AG04449 (cell line): Measurements from ENCODE around the gene CCDC28B.

Source experiments
- CTCF ChIA-PET: fragments of 350-600 bp; formaldehyde crosslinking; extraction: SDS; loops from one replicate; lab custom pipeline; 2021; ENCODE audit warnings: antibody characterized with exemption; lab: Yijun Ruan, JAX
- POLR2A ChIA-PET: fragments of 400-600, 350-600 bp; formaldehyde crosslinking; extraction: SDS; loops from one replicate; lab custom pipeline; 2020; ENCODE audit warnings: antibody characterized with exemption, inconsistent platforms; lab: Yijun Ruan, JAX
- DNase-seq: peaks from one replicate; pipeline ENCODE4 v3.0.0-alpha.2; 2010; ENCODE audit warnings: low read depth, low spot score
- H3K4me3 ChIP-seq: 2 replicates; pipeline ENCODE4 v1.5.1; 2011; ENCODE audit warnings: low read depth, mild to moderate bottlenecking, control low read depth, low read length
- TF ChIP-seq, protein P1 (sequence below): IDR thresholded peaks from one replicate; pipeline ENCODE4 v1.5.1; 2011; ENCODE audit warnings: mild to moderate bottlenecking, moderate library complexity, low read length, control low read depth, inconsistent platforms; ENCODE audit not compliant: insufficient read depth; ENCODE audit errors: missing control alignments

The CCDC28B gene

DNA sequence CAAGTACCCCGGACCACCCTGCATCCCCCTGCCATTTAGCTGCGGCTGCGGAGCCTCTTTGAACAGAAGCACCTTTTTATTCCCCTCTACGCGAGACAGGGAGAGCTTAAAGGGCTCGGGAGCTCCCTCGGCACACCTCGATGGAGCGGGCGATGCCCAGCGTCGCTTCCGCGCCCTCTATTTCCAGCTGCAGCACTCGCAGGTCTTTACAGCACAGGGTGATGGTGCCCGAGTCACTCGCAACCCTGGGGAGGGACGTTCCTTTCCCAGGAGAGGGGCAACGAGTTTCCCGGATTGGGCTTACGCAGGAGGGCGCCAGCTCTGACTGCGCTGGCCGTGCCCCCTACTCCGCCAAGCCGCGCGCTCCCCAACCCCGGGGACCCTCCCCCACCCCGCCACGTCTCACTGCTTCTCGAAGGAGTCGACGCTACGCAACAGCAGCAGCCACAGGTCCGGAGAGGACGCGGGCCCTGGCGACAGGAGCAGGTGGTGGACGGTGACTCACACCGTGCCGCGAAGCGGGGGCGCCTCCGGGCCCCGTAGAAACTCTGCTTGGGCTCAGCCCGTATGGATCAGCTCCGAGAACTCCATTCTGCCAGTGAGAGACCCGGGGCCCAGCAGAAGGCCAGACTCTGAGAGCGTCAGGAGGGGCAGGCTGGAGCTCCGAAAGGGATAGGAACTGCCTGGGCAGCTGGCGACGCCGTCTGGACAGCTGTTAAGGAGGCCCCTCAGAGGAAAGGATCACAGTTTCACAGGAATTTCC lies 40.8 kb downstream of the CCDC28B start:
- TF ChIP-seq, protein P1, sequence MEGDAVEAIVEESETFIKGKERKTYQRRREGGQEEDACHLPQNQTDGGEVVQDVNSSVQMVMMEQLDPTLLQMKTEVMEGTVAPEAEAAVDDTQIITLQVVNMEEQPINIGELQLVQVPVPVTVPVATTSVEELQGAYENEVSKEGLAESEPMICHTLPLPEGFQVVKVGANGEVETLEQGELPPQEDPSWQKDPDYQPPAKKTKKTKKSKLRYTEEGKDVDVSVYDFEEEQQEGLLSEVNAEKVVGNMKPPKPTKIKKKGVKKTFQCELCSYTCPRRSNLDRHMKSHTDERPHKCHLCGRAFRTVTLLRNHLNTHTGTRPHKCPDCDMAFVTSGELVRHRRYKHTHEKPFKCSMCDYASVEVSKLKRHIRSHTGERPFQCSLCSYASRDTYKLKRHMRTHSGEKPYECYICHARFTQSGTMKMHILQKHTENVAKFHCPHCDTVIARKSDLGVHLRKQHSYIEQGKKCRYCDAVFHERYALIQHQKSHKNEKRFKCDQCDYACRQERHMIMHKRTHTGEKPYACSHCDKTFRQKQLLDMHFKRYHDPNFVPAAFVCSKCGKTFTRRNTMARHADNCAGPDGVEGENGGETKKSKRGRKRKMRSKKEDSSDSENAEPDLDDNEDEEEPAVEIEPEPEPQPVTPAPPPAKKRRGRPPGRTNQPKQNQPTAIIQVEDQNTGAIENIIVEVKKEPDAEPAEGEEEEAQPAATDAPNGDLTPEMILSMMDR: no peak
- ChIA-PET POLR2A (interaction anchor here (0.8 to 2.7 kb wide), 3 partner anchors 13 to 95 kb away, joined by 3 to 17 read pairs (median 3); partner anchors contain the start of gene MARCKSL1), CTCF (interaction anchor here (1.1 to 5.8 kb wide), 9 partner anchors 9 to 77 kb away, joined by 3 to 47 read pairs (median 5); partner anchors contain the start of gene LCK)

DNA sequence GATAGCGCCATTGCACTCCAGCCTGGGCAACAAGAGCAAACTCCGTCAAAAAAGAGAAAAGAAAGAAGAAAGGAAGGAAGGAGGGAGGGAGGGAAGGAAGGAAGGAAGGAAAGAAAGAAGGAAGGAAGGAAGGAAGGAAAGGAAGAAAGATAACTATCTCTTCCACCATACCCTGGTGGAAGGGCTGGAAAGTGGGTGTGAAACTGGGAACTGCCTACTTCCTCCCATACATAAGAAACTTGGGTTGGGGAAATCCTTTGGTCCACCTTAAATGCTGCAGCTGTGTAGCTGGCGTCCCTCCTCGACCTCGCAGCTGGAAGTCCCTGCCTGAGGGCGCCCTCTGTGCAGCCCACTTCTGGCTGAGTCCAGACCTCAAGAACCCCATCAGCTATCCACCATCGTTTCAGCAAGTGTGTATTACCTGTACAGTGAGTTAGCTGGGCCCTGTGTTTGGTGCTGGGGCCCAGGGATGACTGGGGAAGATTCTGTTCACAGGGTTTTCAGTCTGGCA lies 42.0 kb downstream of the CCDC28B start:
- H3K4me3 ChIP-seq: no peak overlapping the region
- POLR2A ChIA-PET: interaction anchor here (0.6 to 2.7 kb wide), 3 partner anchors 10 to 137 kb away, joined by 3 to 17 read pairs (median 3); partner anchors contain the start of gene MARCKSL1
- CTCF ChIA-PET: interaction anchor here (0.9 to 1.2 kb wide), 3 partner anchors 27 to 75 kb away, joined by 3 to 6 read pairs (median 3); no protein-coding TSS in a partner anchor
- TF ChIP-seq, protein P1: no peak
- DNase-seq: no peak

More for the DNA sequence above, 40.8 kb downstream of the CCDC28B start:
- no peak for DNase-seq
- H3K4me3 ChIP-seq: peak overlapping the region; percentile 67

DNA sequence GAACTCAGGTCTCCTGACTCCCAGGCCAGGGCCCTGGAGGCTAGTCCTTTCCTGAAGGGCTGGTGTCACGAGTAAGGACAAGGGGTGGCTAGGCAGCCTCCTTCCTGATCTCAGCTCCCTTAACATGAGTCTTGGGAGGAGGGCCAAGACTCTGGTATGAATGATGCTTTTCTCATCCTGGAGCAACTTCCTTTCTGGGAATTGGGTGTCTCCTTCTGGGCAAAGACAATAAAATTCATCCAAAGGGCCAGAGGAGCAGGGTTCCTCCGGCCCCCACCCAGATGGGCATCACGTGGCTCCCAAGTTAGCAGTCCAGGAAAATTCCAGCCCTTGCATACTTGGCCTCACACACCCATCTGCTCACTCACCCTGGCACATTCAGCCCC lies 46.5 kb downstream of the CCDC28B start, which contains the start of gene FAM167B:
Gene FAM167B, plus strand, starts transcription at position 335 of the 386 bp plus-strand sequence. CDS start 200 bp downstream, outside the sequence.
- TF ChIP-seq, protein P1: no peak
- H3K4me3 ChIP-seq: no peak within 1 kb of the TSS
- ChIA-PET CTCF (interaction anchor here (0.8 to 3.8 kb wide), 10 partner anchors 10 to 58 kb away, joined by 3 to 39 read pairs (median 8); no protein-coding TSS in a partner anchor), POLR2A (interaction anchor here (0.7 to 1.7 kb wide), 4 partner anchors 11 to 254 kb away, joined by 4 to 6 read pairs (median 4); partner anchors contain the start of gene MARCKSL1)
- peak; percentile 49 for DNase-seq

DNA sequence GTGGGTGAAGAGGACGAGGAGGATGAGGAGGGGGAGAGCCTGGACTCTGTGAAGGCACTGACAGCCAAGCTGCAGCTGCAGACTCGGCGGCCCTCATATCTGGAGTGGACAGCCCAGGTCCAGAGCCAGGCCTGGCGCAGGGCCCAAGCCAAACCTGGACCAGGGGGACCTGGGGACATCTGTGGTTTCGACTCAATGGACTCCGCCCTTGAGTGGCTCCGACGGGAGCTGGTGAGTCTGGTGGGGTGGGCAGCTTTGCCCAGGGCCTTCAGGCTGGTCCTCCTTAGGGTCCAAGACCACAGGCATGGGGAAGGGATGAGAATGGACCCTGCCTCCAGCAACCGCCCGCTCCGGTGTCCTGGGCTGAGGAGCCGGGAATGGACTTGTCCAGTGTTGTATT lies 47.1 kb downstream of the CCDC28B start:
- POLR2A ChIA-PET: interaction anchor here (1.0 to 1.7 kb wide), 3 partner anchors 11 to 89 kb away, joined by 4 to 6 read pairs (median 5); partner anchors contain the start of gene MARCKSL1
- CTCF ChIA-PET: interaction anchor here (0.8 to 5.1 kb wide), 14 partner anchors 8 to 57 kb away, joined by 3 to 47 read pairs (median 8); partner anchors contain the start of gene CCDC28B

DNA sequence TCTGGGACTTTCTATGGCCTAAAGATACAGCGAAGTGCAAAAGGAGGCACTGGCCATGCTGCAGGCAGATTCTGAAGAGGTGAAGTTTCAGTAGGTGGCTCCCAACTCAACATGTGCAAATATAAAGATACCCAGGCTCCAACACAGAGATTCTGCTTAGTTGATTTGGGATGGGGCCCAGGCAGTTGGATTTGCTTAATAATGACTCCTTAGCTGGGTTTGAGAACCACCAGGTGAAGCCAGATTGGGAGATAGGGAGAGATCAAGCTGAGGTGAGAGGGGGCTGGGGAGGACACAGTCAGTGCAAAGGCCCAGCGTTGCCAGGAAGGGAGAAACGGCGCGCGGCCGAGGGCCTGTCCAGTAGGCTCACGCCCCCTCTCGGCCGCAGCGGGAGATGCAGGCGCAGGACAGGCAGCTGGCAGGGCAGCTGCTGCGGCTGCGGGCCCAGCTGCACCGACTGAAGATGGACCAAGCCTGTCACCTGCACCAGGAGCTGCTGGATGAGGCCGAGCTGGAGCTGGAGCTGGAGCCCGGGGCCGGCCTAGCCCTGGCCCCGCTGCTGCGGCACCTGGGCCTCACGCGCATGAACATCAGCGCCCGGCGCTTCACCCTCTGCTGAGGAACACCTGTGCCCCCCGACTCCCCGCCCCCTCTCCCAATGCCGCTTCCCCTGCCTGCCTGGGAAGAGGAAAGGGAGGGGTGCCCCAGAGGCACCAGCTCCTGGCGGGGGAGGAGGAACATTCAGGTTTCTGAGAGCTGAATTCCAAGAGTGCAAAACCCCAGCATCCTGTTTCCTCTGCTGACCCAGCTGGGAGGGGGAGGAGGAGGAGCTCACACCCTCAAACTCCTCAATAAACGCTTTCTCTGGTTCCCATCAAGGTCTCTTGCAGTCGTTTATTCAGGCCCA lies 47.8 kb downstream of the CCDC28B start:
- no peak for DNase-seq
- ChIA-PET POLR2A (interaction anchor here (0.9 kb wide), 2 partner anchors 12 to 87 kb away, joined by 3 to 5 read pairs; partner anchors contain the start of gene MARCKSL1), CTCF (interaction anchor here (0.7 to 5.1 kb wide), 25 partner anchors 9 to 105 kb away, joined by 3 to 47 read pairs (median 5); partner anchors contain the start of gene CCDC28B)
- no peak overlapping the region for H3K4me3 ChIP-seq
- TF ChIP-seq, protein P1: peak; percentile 92

More for the DNA sequence above, 47.1 kb downstream of the CCDC28B start:
- TF ChIP-seq, protein P1: no peak
- no peak for DNase-seq
- no peak overlapping the region for H3K4me3 ChIP-seq
